H1 (cell line): ENCODE measurements around the gene GPNMB. TPM values are rescaled to one million over a fixed set of nuclear protein-coding genes. Genes with fewer than 3 reads are reported as not detected.

Experiments
- CTCF ChIA-PET: fragments of 300-600 bp; sonication (Branson Sonifier 250); formaldehyde crosslinking; loops from one replicate; lab custom pipeline; 2021; ENCODE audit not compliant: partially characterized antibody; lab: Charles Lee
- POLR2A ChIA-PET: fragments of 300-600 bp; sonication (Branson Sonifier 250); formaldehyde crosslinking; loops from one replicate; lab custom pipeline; 2021; ENCODE audit warnings: inconsistent platforms; ENCODE audit not compliant: partially characterized antibody; lab: Charles Lee
- DNase-seq, 2 experiments: peaks; one replicate each; pipeline versions ENCODE4 v3.0.0 to v3.0.0-alpha.2; 2010 to 2022; ENCODE audit warnings: low spot score in 2 of 2, low read depth in 1 of 2, mixed read lengths in 1 of 2
- FAIRE-seq: peaks from 2 replicates; lab custom pipeline; 2011; peaks lifted over from hg19 to GRCh38; lab: Jason Lieb, UNC
- H2AFZ ChIP-seq: 2 replicates; pipeline ENCODE4 v1.8.1; 2012; ENCODE audit warnings: low read length, inconsistent platforms
- H2AK5ac ChIP-seq: 2 replicates; pipeline ENCODE4 v1.6.1; 2013; ENCODE audit warnings: low read depth, low read length
- H2BK120ac ChIP-seq: replicated peaks from 2 replicates; pipeline ENCODE3; 2013; ENCODE audit warnings: low read depth, low read length, inconsistent platforms
- H2BK12ac ChIP-seq: 2 replicates; pipeline ENCODE4 v1.6.1; 2013; ENCODE audit warnings: low read depth, low read length
- H2BK15ac ChIP-seq: 2 replicates; pipeline ENCODE4 v1.6.1; 2013; ENCODE audit warnings: low read length
- H2BK20ac ChIP-seq: 2 replicates; pipeline ENCODE4 v1.6.1; 2013; ENCODE audit warnings: low read length
- H2BK5ac ChIP-seq: 2 replicates; pipeline ENCODE4 v1.6.1; 2013; ENCODE audit warnings: low read depth, low read length
- H3K14ac ChIP-seq: 2 replicates; pipeline ENCODE4 v1.6.1; 2013; ENCODE audit warnings: inconsistent platforms; ENCODE audit not compliant: insufficient read length
- H3K18ac ChIP-seq: 2 replicates; pipeline ENCODE4 v1.6.1; 2013; ENCODE audit warnings: low read length; ENCODE audit errors: extremely low read depth
- H3K23ac ChIP-seq: 2 replicates; pipeline ENCODE4 v1.6.1; 2013; ENCODE audit warnings: inconsistent platforms; ENCODE audit not compliant: insufficient read length
- H3K23me2 ChIP-seq: 2 replicates; pipeline ENCODE4 v1.6.1; 2013; ENCODE audit warnings: low read depth, low read length
- H3K27ac ChIP-seq: 2 replicates; pipeline ENCODE4 v1.6.1; 2011; ENCODE audit warnings: low read depth, low read length, inconsistent platforms
- H3K27me3 ChIP-seq, 4 experiments: replicated peaks in 1 of 4; 1 replicate in 1 of 4; 2 replicates in 3 of 4; pipeline versions ENCODE4 v1.6.1 to v1.8.1; 2011 to 2013; ENCODE audit warnings: low read length in 3 of 4, mild to moderate bottlenecking in 3 of 4, inconsistent platforms in 2 of 4, mixed read lengths in 2 of 4, moderate library complexity in 1 of 4; ENCODE audit not compliant: control insufficient read depth in 3 of 4, insufficient read depth in 3 of 4; ENCODE audit errors: extremely low read depth in 1 of 4
- H3K36me3 ChIP-seq, 4 experiments: 2 replicates each; pipeline versions ENCODE4 v1.6.1 to v1.8.1; 2011 to 2013; ENCODE audit warnings: mild to moderate bottlenecking in 4 of 4, low read length in 3 of 4, moderate library complexity in 2 of 4, control low read depth in 1 of 4, inconsistent platforms in 1 of 4; ENCODE audit not compliant: insufficient read depth in 4 of 4, control insufficient read depth in 2 of 4
- H3K4ac ChIP-seq: replicated peaks from 2 replicates; pipeline ENCODE3; 2013; ENCODE audit warnings: low read length, low read depth, mixed read lengths, inconsistent platforms; ENCODE audit not compliant: insufficient read length
- H3K4me1 ChIP-seq, 4 experiments: replicated peaks in 1 of 4; 1 replicate in 1 of 4; 2 replicates in 3 of 4; pipeline versions ENCODE4 v1.6.1 to v1.8.1; 2011 to 2013; ENCODE audit warnings: low read length in 3 of 4, inconsistent platforms in 2 of 4, mixed read lengths in 1 of 4; ENCODE audit not compliant: insufficient read depth in 4 of 4, control insufficient read depth in 3 of 4
- H3K4me2 ChIP-seq, 2 experiments: 2 replicates each; pipeline versions ENCODE4 v1.6.1 to v1.8.1; 2011 to 2013; ENCODE audit warnings: low read depth in 2 of 2, low read length in 2 of 2, control low read depth in 1 of 2, inconsistent platforms in 1 of 2, mild to moderate bottlenecking in 1 of 2; ENCODE audit not compliant: insufficient read depth in 1 of 2
- H3K4me3 ChIP-seq, 4 experiments: fragments of 200-600, 300-600 bp in 1 of 4; sonication (generic), shearing (Covaris generic), sonication (Bioruptor Twin) in 1 of 4; 2 replicates each; pipeline versions ENCODE4 v1.5.1 to v1.8.1; 2011 to 2016; ENCODE audit warnings: low read length in 4 of 4, low read depth in 3 of 4, control low read depth in 2 of 4, inconsistent platforms in 2 of 4, mild to moderate bottlenecking in 2 of 4, mixed read lengths in 1 of 4, moderate library complexity in 1 of 4; ENCODE audit not compliant: insufficient read depth in 2 of 4; ENCODE audit errors: extremely low read depth in 1 of 4
- H3K56ac ChIP-seq: replicated peaks from 2 replicates; pipeline ENCODE3; 2013; ENCODE audit warnings: low read depth, mild to moderate bottlenecking, mixed read lengths, low read length, inconsistent platforms; ENCODE audit not compliant: insufficient read length
- H3K79me1 ChIP-seq: 2 replicates; pipeline ENCODE4 v1.6.1; 2013; ENCODE audit warnings: low read depth, low read length, control low read depth
- H3K79me2 ChIP-seq, 2 experiments: 2 replicates each; pipeline versions ENCODE4 v1.6.1 to v1.8.1; 2012 to 2013; ENCODE audit warnings: low read length in 2 of 2, mild to moderate bottlenecking in 2 of 2, inconsistent platforms in 1 of 2; ENCODE audit not compliant: insufficient read depth in 2 of 2, control insufficient read depth in 1 of 2
- H3K9ac ChIP-seq, 4 experiments: replicated peaks in 1 of 4; 1 replicate in 1 of 4; 2 replicates in 3 of 4; pipeline versions ENCODE4 v1.6.1 to v1.8.1; 2011 to 2013; ENCODE audit warnings: low read depth in 3 of 4, low read length in 3 of 4, control low read depth in 2 of 4, mild to moderate bottlenecking in 2 of 4, moderate library complexity in 2 of 4, inconsistent platforms in 1 of 4; ENCODE audit errors: extremely low read depth in 1 of 4
- H3K9me3 ChIP-seq, 2 experiments: 2 replicates each; pipeline versions ENCODE4 v1.6.1 to v1.8.1; 2012 to 2013; ENCODE audit warnings: mild to moderate bottlenecking in 2 of 2, moderate library complexity in 2 of 2, control low read depth in 1 of 2, inconsistent platforms in 1 of 2, low read depth in 1 of 2, low read length in 1 of 2, mixed read lengths in 1 of 2; ENCODE audit not compliant: insufficient read depth in 2 of 2
- H4K20me1 ChIP-seq, 2 experiments: replicated peaks in 1 of 2; 2 replicates each; pipeline versions ENCODE3 to v1.8.1; 2011 to 2013; ENCODE audit warnings: inconsistent platforms in 2 of 2, low read length in 2 of 2, mild to moderate bottlenecking in 1 of 2; ENCODE audit not compliant: insufficient read depth in 2 of 2, control insufficient read depth in 1 of 2
- H4K5ac ChIP-seq: 2 replicates; pipeline ENCODE4 v1.6.1; 2013; ENCODE audit warnings: low read length, low read depth, mixed read lengths, inconsistent platforms; ENCODE audit not compliant: insufficient read length
- H4K8ac ChIP-seq: 2 replicates; pipeline ENCODE4 v1.8.0; 2013; ENCODE audit warnings: mild to moderate bottlenecking, moderate library complexity, low read length, inconsistent platforms; ENCODE audit not compliant: insufficient read depth; ENCODE audit errors: extremely low read depth
- H4K91ac ChIP-seq: replicated peaks from 2 replicates; pipeline ENCODE3; 2013; ENCODE audit warnings: low read length, mixed read lengths, inconsistent platforms; ENCODE audit not compliant: insufficient read length
- BACH1 ChIP-seq: IDR thresholded peaks from 2 replicates; pipeline ENCODE4 v1.6.1; 2012; ENCODE audit warnings: low read length, improper control_type of control experiment
- EP300 ChIP-seq, 2 experiments: IDR thresholded peaks; 1 replicate in 1 of 2; 2 replicates in 1 of 2; pipeline ENCODE4 v1.6.1; 2011 to 2012; ENCODE audit warnings: low read depth in 2 of 2, low read length in 2 of 2, mild to moderate bottlenecking in 2 of 2, borderline replicate concordance in 1 of 2, inconsistent platforms in 1 of 2, moderate library complexity in 1 of 2
- SAP30 ChIP-seq: fragments of 300-600 bp; sonication (generic); IDR thresholded peaks from 2 replicates; pipeline ENCODE4 v1.7.1; 2012; ENCODE audit warnings: low read length, moderate library complexity, mild to moderate bottlenecking, inconsistent platforms; ENCODE audit not compliant: insufficient read depth, insufficient replicate concordance
- SP4 ChIP-seq: IDR thresholded peaks from 2 replicates; pipeline ENCODE4 v1.6.1; 2012; ENCODE audit warnings: low read length, inconsistent platforms
- TAF7 ChIP-seq: optimal IDR thresholded peaks from 2 replicates; pipeline ENCODE3; 2011; ENCODE audit warnings: low read depth, mild to moderate bottlenecking, inconsistent platforms, low read length, moderate library complexity, borderline replicate concordance
- WGBS, 2 experiments: shearing (Covaris generic) in 1 of 2; methylation state at CpG; one replicate each; pipeline versions ENCODE4 v1.1.6 to v1.1.7; 2013 to 2015; ENCODE audit warnings: low lambda C conversion rate in 2 of 2, mixed read lengths in 2 of 2, inconsistent platforms in 1 of 2, low coverage in 1 of 2, missing lambda C conversion rate in 1 of 2; ENCODE audit not compliant: insufficient replicate concordance in 2 of 2, insufficient coverage in 1 of 2, insufficient read length in 1 of 2; ENCODE audit errors: extremely low coverage in 1 of 2, missing lambda C conversion rate in 1 of 2; 5-methylcytosine and 5-hydroxymethylcytosine counted together
- polyA plus RNA-seq, 7 experiments: library from polyadenylated mRNA; depleted of rRNA in 3 of 7; stranded (reverse) in 5 of 7; unstranded in 2 of 7; fragments of >200 nt in 5 of 7; fragments of 200-250 nt in 2 of 7; gene quantifications; 1 replicate in 5 of 7; 2 replicates in 1 of 7; 4 replicates in 1 of 7; pipeline versions ENCODE4 v1.2.1 to v1.2.3, GENCODE V29; 2011 to 2013; ENCODE audit warnings: missing spikeins in 2 of 7, mixed read lengths in 2 of 7
- total RNA-seq: library from RNA; stranded (reverse); fragmentation: NEBNext Ultra II Directional; extraction: Animal tissue kit (Norgen Biotek cat#: 25700); gene quantifications from 2 replicates; pipeline ENCODE4 v1.2.1, GENCODE V29; 2021

Gene GPNMB
- total and polyA plus RNA-seq, 2 of the 8 experiments (the other 6 are each of a cell fraction or from before 2014, with no cell fraction given): 1.1 to 1.4 TPM

GRCh38 chr7:23216021-23216420 lies 30.6 kb upstream of the GPNMB start:
- Histone ChIP-seq H3K79me1 (no peaks in the 10 kb centered on the region), H3K23ac (no peak overlapping the region), H3K79me2 (no peaks in the 10 kb centered on the region), H3K4me1 (peaks cover 0 to 3% (median 0%) of the 10 kb centered on the region in 4 experiments; a peak in 3 of 7 replicates), H3K9ac (no peak overlapping the region), H3K27ac (no peak overlapping the region), H3K4me3 (no peak overlapping the region), H2BK12ac (no peak overlapping the region), H2BK120ac (no peak overlapping the region), H4K91ac (no peak overlapping the region), H2BK20ac (no peak overlapping the region), H2AFZ (no peak overlapping the region), H4K20me1 (no peaks in the 10 kb centered on the region), H3K14ac (no peak overlapping the region), H2BK5ac (no peak overlapping the region), H3K18ac (no peak overlapping the region), H3K27me3 (no peaks in the 10 kb centered on the region), H4K8ac (no peak overlapping the region), H3K4me2 (no peak overlapping the region), H3K9me3 (no peaks in the 10 kb centered on the region), H3K4ac (no peak overlapping the region), H3K23me2 (no peaks in the 10 kb centered on the region), H2BK15ac (no peak overlapping the region), H3K36me3 (no peaks in the 10 kb centered on the region), H3K56ac (no peak overlapping the region), H4K5ac (no peak overlapping the region)
- DNase-seq: no peak
- POLR2A ChIA-PET: no interaction called here
- FAIRE-seq: no peak
- 90% methylated on average over 2 of the region's 2 CpGs; no CpG with 5 or more reads in 1 of the 2 experiments for WGBS, 2 experiments
- CTCF ChIA-PET: interaction anchor here (1.0 to 1.4 kb wide), 2 partner anchors 63 to 220 kb away, joined by 3 to 4 read pairs; no protein-coding TSS in a partner anchor
- TF ChIP-seq SP4 (no peak), BACH1 (no peak), EP300 (IDR thresholded peaks at IDR 0.05; ENCODE audit: borderline replicate concordance in 1 of 2, low read depth in 2 of 2, low read length in 2 of 2) (no peak), TAF7 (no peak), SAP30 (no peak)
- TF ChIP-seq, all 59 proteins: peak for 0
- H2AK5ac ChIP-seq: no peak overlapping the region
